Aorta (tissue), 5 donors: ENCODE data around the gene ZDHHC18. TPM values are rescaled to one million over a fixed set of nuclear protein-coding genes. Genes with fewer than 3 reads are reported as not detected.

ENCODE experiments used
- ATAC-seq: fragments of 200-7000 bp; cut with Tn5 transposase; one replicate; pipeline ENCODE4 v1.9.1; 2022; ENCODE audit warnings: moderate library complexity; ENCODE audit not compliant: low FRiP score
- DNase-seq, 2 donors: peaks; one replicate each; pipeline ENCODE4 v3.0.0-alpha.2; 2020
- H3K27ac ChIP-seq, 2 donors: one replicate each; pipeline ENCODE4 v1.5.1; 2013; ENCODE audit warnings: low read length in 2 of 2, mild to moderate bottlenecking in 2 of 2, moderate library complexity in 2 of 2, control low read depth in 1 of 2, inconsistent platforms in 1 of 2, low read depth in 1 of 2
- H3K27me3 ChIP-seq, 2 donors: one replicate each; pipeline ENCODE4 v1.6.1; 2013; ENCODE audit warnings: control low read depth in 1 of 2, low read length in 1 of 2, mild to moderate bottlenecking in 1 of 2, moderate library complexity in 1 of 2; ENCODE audit not compliant: insufficient read depth in 2 of 2, control insufficient read depth in 1 of 2
- H3K36me3 ChIP-seq, 2 donors: one replicate each; pipeline ENCODE4 v1.6.1; 2013; ENCODE audit warnings: control low read depth in 1 of 2, low read length in 1 of 2, mild to moderate bottlenecking in 1 of 2; ENCODE audit not compliant: insufficient read depth in 2 of 2, control insufficient read depth in 1 of 2
- H3K4me1 ChIP-seq, 2 donors: one replicate each; pipeline ENCODE4 v1.6.1; 2013; ENCODE audit warnings: low read length in 2 of 2, control low read depth in 1 of 2, mild to moderate bottlenecking in 1 of 2, moderate library complexity in 1 of 2; ENCODE audit not compliant: insufficient read depth in 2 of 2, control insufficient read depth in 1 of 2
- H3K4me3 ChIP-seq, 2 donors: one replicate each; pipeline ENCODE4 v1.5.1; 2013; ENCODE audit warnings: low read length in 2 of 2, control low read depth in 1 of 2, mild to moderate bottlenecking in 1 of 2
- H3K9me3 ChIP-seq: one replicate; pipeline ENCODE4 v1.6.1; 2013; ENCODE audit warnings: mild to moderate bottlenecking, low read length; ENCODE audit not compliant: control insufficient read depth
- WGBS, 2 donors: extraction: QIAGEN DNeasy Blood & Tissue Kit; methylation state at CpG; one replicate each; pipeline ENCODE4 v1.1.7; 2013; 5-methylcytosine and 5-hydroxymethylcytosine counted together
- intact Hi-C, 2 donors: fragments of 100-400 bp; cut with DNase I; formaldehyde crosslinking; loops; one replicate each; pipeline versions ENCODE4 v1.14.2 to v1.15.0; 2022
- polyA plus RNA-seq, 2 donors: library from polyadenylated mRNA; stranded (reverse); fragments of 200-250 nt; gene quantifications; one replicate each; pipeline ENCODE4 v1.2.3, GENCODE V29; 2013
- total RNA-seq, 2 donors: library from RNA; stranded (reverse); fragmentation: NEBNext Ultra II Directional; extraction: Animal tissue kit (Norgen Biotek cat#: 25700); gene quantifications; one replicate each; pipeline ENCODE4 v1.2.1, GENCODE V29; 2021
- donor health status: healthy with polysubstance abuse.
- donor health status: Bipolar disorder and iron deficiency.
- donor health status: DM: no; HTN: no; CAD: no.
- donor health status: DM: no; HTN: no; CAD: no.
- donor health status: DM: yes; HTN: yes; CAD: no.

ZDHHC18 gene
- total and polyA plus RNA-seq, 4 donors = 8.0 to 21.4 (median 13.1) TPM

DNA sequence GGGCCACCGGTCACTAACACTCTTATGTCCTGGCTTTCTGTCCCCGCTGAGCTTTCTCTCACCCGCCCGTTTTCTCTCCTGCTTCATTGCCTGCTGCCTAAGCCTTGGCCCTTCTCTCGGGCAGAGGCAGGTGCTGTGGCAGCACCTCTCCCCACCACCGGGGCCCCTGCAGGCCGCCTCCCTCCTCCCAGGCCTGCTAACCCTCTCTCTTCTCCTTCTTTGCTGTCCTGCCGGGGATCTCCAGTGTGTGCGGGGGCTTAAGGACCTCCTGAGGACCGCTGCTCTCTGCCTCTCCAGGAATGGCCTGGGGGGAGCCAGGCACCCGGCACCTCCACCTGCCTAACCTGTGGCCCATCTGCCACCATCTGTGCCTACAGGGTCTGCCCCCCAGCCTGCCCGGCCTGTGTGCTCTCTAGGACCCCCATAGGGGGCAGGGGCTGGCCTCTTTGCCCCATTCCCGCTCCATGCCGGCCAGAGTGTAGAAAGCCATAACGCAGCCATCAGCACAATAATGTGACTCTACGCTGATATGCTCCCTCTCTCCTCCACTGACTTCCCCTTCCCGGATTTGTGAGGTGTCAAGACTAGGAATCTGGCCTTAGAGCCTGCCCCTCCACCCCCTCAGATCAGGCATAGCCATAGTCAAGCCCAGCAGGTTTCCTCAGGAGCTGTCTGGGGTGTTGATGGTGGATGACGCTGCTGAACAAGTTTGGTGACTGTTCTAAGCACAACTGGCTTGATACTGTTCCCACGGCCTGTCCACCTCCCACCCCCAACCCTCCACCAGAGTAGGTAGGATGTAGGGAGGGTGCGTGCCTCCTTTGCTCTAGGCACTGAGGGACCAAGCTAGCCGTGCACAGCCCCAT is 30.3 kb downstream of the ZDHHC18 start:
- intact Hi-C loops = no loop called here
- DNase-seq = no peak
- WGBS, 2 donors = 75 to 80% methylated on average over 21 of the region's 21 CpGs
- Histone ChIP-seq H3K4me1 (no peaks in the 10 kb centered on the region), H3K4me3 (no peak overlapping the region), H3K36me3 (no peaks in the 10 kb centered on the region), H3K27me3 (no peaks in the 10 kb centered on the region), H3K27ac (no peak overlapping the region), H3K9me3 (no peaks in the 10 kb centered on the region)
- no peak for ATAC-seq

DNA sequence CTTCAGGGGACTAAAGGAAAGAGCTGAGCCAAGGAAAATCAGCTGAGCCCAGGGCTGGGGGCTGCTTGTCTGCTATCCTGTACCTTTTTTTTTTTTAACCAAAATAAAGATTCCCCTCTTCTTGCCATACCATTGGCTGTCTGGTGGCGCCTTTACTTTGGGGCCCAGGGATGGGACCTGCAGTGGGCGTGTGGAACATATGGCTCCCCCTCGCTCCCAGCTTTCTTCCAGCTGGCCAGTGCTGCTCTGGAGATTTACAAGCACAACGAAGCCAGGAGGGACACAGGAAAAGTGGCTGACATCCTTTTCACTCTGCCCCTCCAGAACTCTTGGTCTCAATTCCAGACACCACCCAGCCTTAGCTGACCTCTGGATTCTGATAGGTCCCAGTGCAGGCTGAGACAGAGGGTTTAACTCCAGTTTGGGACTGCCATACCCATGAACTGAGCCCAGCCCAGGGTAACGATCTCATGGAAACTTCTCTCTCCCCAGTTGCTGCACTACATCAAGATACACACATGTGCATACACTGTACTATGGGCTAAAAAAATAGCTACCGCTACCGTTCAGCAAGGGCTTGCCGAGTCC is 31.1 kb downstream of the ZDHHC18 start:
- H3K4me3 ChIP-seq = no peak overlapping the region
- intact Hi-C loops = no loop called here
- H3K36me3 ChIP-seq = no peaks in the 10 kb centered on the region
- no peak overlapping the region for H3K27ac ChIP-seq
- no peaks in the 10 kb centered on the region for H3K4me1 ChIP-seq
- DNase-seq = no peak
- ATAC-seq = no peak
- H3K9me3 ChIP-seq = no peaks in the 10 kb centered on the region
- no peaks in the 10 kb centered on the region for H3K27me3 ChIP-seq
- 83 to 84% methylated on average over 8 of the region's 8 CpGs for WGBS, 2 donors

DNA sequence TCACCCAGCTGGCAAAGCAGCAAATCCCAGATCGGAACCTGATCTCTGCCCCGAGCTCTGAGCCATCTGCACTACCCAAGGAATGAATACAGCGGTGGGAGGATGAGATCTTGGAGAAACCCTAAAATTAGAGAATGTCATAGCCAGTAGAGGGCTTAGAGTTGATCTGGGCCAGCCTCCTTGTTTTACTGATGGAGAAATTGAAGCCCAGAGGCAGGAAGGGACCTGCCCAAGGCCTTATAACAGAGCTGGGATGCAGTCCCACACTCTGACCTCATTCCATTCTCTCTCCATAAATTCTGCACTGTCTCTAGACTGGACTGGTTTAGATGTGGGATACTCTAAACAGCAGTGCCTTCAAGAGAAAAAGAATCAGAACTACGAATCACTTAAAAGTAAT is 31.7 kb downstream of the ZDHHC18 start:
- 85 to 87% methylated on average over 4 of the region's 4 CpGs for WGBS, 2 donors
- Histone ChIP-seq H3K27me3 (no peaks in the 10 kb centered on the region), H3K9me3 (no peaks in the 10 kb centered on the region), H3K27ac (no peak overlapping the region), H3K36me3 (no peaks in the 10 kb centered on the region), H3K4me3 (no peak overlapping the region), H3K4me1 (no peaks in the 10 kb centered on the region)
- intact Hi-C loops = no loop called here
- no peak for ATAC-seq
- DNase-seq = no peak

DNA sequence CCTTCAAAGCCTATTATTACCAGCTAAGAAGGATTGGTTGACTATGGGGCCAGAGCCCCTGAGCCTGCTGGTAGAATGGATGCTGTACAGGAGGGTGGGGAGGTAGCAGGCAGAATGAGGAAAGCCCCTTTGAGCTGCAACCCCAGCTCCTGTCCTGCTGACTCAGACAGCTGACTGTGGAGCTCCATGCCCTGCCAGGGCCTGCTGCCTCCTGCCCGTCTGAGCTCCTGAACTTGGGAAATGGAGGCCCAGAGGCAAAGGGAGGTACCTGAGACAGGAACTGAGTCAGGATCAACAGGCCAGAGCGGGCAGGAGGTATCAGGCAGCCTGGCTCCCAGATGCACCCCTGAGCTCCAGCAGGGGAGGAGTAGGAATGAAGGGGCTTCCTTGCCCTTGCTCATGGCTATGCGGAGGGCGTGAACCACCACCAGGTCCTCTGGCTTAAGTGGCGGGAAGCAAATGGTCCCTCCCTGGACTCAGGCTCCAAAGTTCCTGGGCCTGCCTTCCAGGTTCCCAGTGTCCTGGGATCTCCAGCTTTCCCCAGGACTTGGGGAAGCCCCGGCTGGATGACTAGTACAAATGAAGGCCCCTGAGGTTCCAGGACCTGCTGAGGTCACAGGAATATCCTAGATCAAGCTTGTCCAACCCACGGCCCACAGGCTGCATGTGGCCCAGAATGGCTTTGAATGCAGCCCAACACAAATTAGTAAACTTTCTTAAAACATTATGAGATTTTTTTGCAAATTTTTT is 32.6 kb downstream of the ZDHHC18 start:
- no peak for DNase-seq
- no peak overlapping the region for H3K4me3 ChIP-seq
- H3K27ac ChIP-seq = no peak overlapping the region
- WGBS, 2 donors = 82 to 88% methylated on average over 7 of the region's 7 CpGs
- H3K9me3 ChIP-seq = no peaks in the 10 kb centered on the region
- no peaks in the 10 kb centered on the region for H3K36me3 ChIP-seq
- ATAC-seq = no peak
- no peaks in the 10 kb centered on the region for H3K4me1 ChIP-seq
- intact Hi-C loops = no loop called here
- no peaks in the 10 kb centered on the region for H3K27me3 ChIP-seq

DNA sequence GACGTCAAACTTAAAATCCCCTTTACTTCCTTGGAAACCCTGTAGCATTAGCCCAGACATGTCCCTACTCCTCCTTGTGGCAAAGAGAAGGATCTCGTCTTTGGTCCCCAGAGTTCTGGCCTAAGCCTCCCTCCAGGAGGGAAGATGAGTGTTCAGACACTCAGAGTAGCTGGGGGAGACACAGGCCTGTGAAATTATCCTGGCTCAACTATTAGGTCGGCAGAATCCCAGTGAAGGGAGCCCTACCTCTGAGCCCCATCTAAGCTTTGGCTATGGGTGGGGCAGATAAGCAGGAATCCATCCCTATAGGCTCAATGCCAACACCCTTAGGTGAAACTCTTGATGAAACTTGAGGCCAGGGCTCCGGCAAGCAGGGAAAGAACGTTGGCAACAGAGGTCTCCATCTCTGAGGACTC is 34.8 kb downstream of the ZDHHC18 start:
- ATAC-seq = no peak
- no peaks in the 10 kb centered on the region for H3K27me3 ChIP-seq
- H3K9me3 ChIP-seq = no peaks in the 10 kb centered on the region
- peaks cover 0 to 2% of the 10 kb centered on the region in 2 donors for H3K4me1 ChIP-seq
- WGBS, 2 donors = 68 to 75% methylated on average over 5 of the region's 5 CpGs
- intact Hi-C loops = no loop called here
- no peak overlapping the region for H3K27ac ChIP-seq
- no peak for DNase-seq
- no peak overlapping the region for H3K4me3 ChIP-seq
- no peaks in the 10 kb centered on the region for H3K36me3 ChIP-seq

DNA sequence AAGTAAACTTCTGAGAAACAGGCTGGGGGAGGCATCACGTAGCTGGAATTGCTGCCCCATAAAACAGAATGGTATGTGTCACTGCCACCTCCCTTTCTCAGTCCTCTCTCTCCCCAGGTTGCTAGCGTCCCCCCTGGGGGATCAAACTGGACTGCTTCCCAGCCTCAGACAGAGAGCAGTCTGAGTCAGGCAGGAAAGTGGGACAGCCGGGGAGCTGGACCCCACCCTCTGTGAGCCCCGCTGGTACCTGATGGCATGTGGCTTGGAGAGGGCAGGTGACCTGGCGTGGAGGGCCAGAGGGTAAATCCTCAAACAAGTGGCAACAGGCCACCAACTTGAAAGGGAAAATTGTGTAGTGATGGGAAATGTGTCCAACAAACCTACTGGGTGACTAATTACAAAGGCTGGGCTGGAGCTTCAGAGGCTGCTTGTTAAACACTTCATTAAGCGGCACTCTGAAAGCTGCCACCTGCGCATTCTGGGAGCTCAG is 35.4 kb downstream of the ZDHHC18 start:
- no peak for ATAC-seq
- Histone ChIP-seq H3K4me3 (no peak overlapping the region), H3K36me3 (no peaks in the 10 kb centered on the region), H3K4me1 (peaks cover 0 to 2% of the 10 kb centered on the region in 2 donors), H3K9me3 (no peaks in the 10 kb centered on the region), H3K27ac (no peak overlapping the region), H3K27me3 (no peaks in the 10 kb centered on the region)
- no peak for DNase-seq
- 76 to 83% methylated on average over 7 of the region's 7 CpGs for WGBS, 2 donors
- intact Hi-C loops = no loop called here

GRCh38 chr1:26862781-26863684 is 36.5 kb downstream of the ZDHHC18 start, which contains the start of gene SFN:
Gene SFN, plus strand, starts transcription at chr1:26863149. Its CDS starts 64 bp downstream, at chr1:26863213.
- peaks cover 0 to 2% of the 10 kb centered on the region in 2 donors for H3K4me1 ChIP-seq
- H3K4me3 ChIP-seq = no peak within 1 kb of the TSS
- intact Hi-C loops = no loop called here
- 84 to 88% methylated on average over 37 of the region's 37 CpGs for WGBS, 2 donors
- H3K27ac ChIP-seq = no peak within 1 kb of the TSS
- no peaks in the 10 kb centered on the region for H3K9me3 ChIP-seq
- no peaks in the 10 kb centered on the region for H3K36me3 ChIP-seq
- no peak for DNase-seq
- H3K27me3 ChIP-seq = no peaks in the 10 kb centered on the region
- ATAC-seq = no peak

DNA sequence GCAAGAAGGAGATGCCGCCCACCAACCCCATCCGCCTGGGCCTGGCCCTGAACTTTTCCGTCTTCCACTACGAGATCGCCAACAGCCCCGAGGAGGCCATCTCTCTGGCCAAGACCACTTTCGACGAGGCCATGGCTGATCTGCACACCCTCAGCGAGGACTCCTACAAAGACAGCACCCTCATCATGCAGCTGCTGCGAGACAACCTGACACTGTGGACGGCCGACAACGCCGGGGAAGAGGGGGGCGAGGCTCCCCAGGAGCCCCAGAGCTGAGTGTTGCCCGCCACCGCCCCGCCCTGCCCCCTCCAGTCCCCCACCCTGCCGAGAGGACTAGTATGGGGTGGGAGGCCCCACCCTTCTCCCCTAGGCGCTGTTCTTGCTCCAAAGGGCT is 37.2 kb downstream of the ZDHHC18 start:
- Histone ChIP-seq H3K27me3 (no peaks in the 10 kb centered on the region), H3K9me3 (no peaks in the 10 kb centered on the region), H3K27ac (no peak overlapping the region), H3K4me3 (no peak overlapping the region), H3K4me1 (peaks cover 0 to 2% of the 10 kb centered on the region in 2 donors), H3K36me3 (no peaks in the 10 kb centered on the region)
- no peak for ATAC-seq
- intact Hi-C loops = no loop called here
- no peak for DNase-seq
- 65 to 73% methylated on average over 20 of the region's 20 CpGs for WGBS, 2 donors
